Lung (tissue), 12 donors: ENCODE measurements around the gene PBX3. TPM values are rescaled to one million over a fixed set of nuclear protein-coding genes. Genes with fewer than 3 reads are reported as not detected.

Experiments used
- ATAC-seq: fragments of 200-7000 bp; cut with Tn5 transposase; one replicate; pipeline ENCODE4 v1.9.1; 2020; ENCODE audit warnings: moderate number of reproducible peaks; ENCODE audit not compliant: insufficient read depth, low FRiP score
- DNase-seq, 3 donors: peaks; one replicate each; pipeline ENCODE4 v3.0.0-alpha.2; 2013 to 2017
- H3K27ac ChIP-seq, 2 donors: one replicate each; pipeline ENCODE4 v1.5.1; 2013; ENCODE audit warnings: mild to moderate bottlenecking in 2 of 2, moderate library complexity in 2 of 2, control low read depth in 1 of 2, inconsistent platforms in 1 of 2, low read depth in 1 of 2, low read length in 1 of 2
- H3K27me3 ChIP-seq, 3 donors: one replicate each; pipeline ENCODE4 v1.5.1; 2013; ENCODE audit warnings: low read length in 2 of 3; ENCODE audit not compliant: control insufficient read depth in 3 of 3, insufficient read depth in 3 of 3
- H3K36me3 ChIP-seq, 4 donors: one replicate each; pipeline ENCODE4 v1.5.1; 2013; ENCODE audit warnings: low read length in 4 of 4, mild to moderate bottlenecking in 1 of 4, moderate library complexity in 1 of 4; ENCODE audit not compliant: control insufficient read depth in 4 of 4, insufficient read depth in 4 of 4
- H3K4me1 ChIP-seq, 5 donors: one replicate each; pipeline ENCODE4 v1.5.1; 2013; ENCODE audit warnings: low read length in 5 of 5, mild to moderate bottlenecking in 2 of 5, moderate library complexity in 1 of 5; ENCODE audit not compliant: control insufficient read depth in 5 of 5, insufficient read depth in 5 of 5
- H3K4me3 ChIP-seq: one replicate; pipeline ENCODE4 v1.5.1; 2013; ENCODE audit warnings: mild to moderate bottlenecking, control low read depth, moderate library complexity
- H3K9ac ChIP-seq, 2 donors: one replicate each; pipeline ENCODE4 v1.5.1; 2013; ENCODE audit warnings: low read length in 2 of 2, control low read depth in 1 of 2; ENCODE audit not compliant: insufficient read depth in 1 of 2
- H3K9me3 ChIP-seq, 4 donors: one replicate each; pipeline ENCODE4 v1.5.1; 2013; ENCODE audit warnings: low read length in 3 of 4, mild to moderate bottlenecking in 1 of 4, moderate library complexity in 1 of 4; ENCODE audit not compliant: control insufficient read depth in 4 of 4, insufficient read depth in 3 of 4
- CTCF ChIP-seq: IDR thresholded peaks from 2 replicates; pipeline ENCODE4 v1.5.1; 2012; ENCODE audit warnings: mild to moderate bottlenecking; ENCODE audit errors: control extremely low read depth, extremely low read depth
- WGBS, 2 donors: extraction: QIAGEN DNeasy Blood & Tissue Kit; methylation state at CpG; one replicate each; pipeline ENCODE4 v1.1.7; 2013; 5-methylcytosine and 5-hydroxymethylcytosine counted together
- polyA plus RNA-seq, 2 donors: library from polyadenylated mRNA; stranded (reverse); fragments of 200-250 nt; gene quantifications; one replicate each; pipeline ENCODE4 v1.2.1, GENCODE V29; 2013
- total RNA-seq, 2 donors: library from RNA; depleted of rRNA in 1 of 2; stranded (reverse); fragments of >200 nt in 1 of 2; gene quantifications; one replicate each; pipeline ENCODE4 v1.2.1, GENCODE V29; 2014 to 2021
- donor health status: control.
- donor health status: control.
- donor health status: Bipolar disorder and iron deficiency.
- donor health status: healthy.
- donor health status: DM: yes; HTN: yes; CAD: no.

The PBX3 gene
- total and polyA plus RNA-seq, 4 donors, result 8.6 to 60.4 (median 26.4) TPM

- H3K27ac ChIP-seq, result no peak overlapping the region
- no peak for ATAC-seq
- TF ChIP-seq CTCF, result no peak
- WGBS, 2 donors, result 84 to 91% methylated on average over 1 of the region's 1 CpG
- no peaks in the 10 kb centered on the region for H3K27me3 ChIP-seq
- no peak overlapping the region for H3K4me3 ChIP-seq
- H3K4me1 ChIP-seq, result peaks cover 0 to 6% (median 1%) of the 10 kb centered on the region in 5 donors
- no peaks in the 10 kb centered on the region for H3K36me3 ChIP-seq
- DNase-seq, result no peak
- H3K9ac ChIP-seq, result no peak overlapping the region
- no peaks in the 10 kb centered on the region for H3K9me3 ChIP-seq
Observed at GRCh38 chr9:125826850-125827249, 79.7 kb downstream of the PBX3 start.

- WGBS, 2 donors, result 14 to 27% methylated on average over 7 of the region's 7 CpGs
- H3K4me3 ChIP-seq, result peak overlapping the region; percentile 18
Observed at GRCh38 chr9:125829743-125830142, 82.6 kb downstream of the PBX3 start.

GRCh38 chr9:125831054-125831453 lies 83.9 kb downstream of the PBX3 start:
- peaks cover 0 to 4% (median 0%) of the 10 kb centered on the region in 5 donors for H3K4me1 ChIP-seq
- H3K27me3 ChIP-seq, result no peaks in the 10 kb centered on the region
- no peak overlapping the region for H3K4me3 ChIP-seq
- no peak overlapping the region for H3K9ac ChIP-seq
- ATAC-seq (no peak), DNase-seq (no peak)
- no peak overlapping the region for H3K27ac ChIP-seq
- WGBS, 2 donors, result 79 to 83% methylated on average over 2 of the region's 2 CpGs
- no peak for TF ChIP-seq CTCF
- H3K9me3 ChIP-seq, result no peaks in the 10 kb centered on the region
- no peaks in the 10 kb centered on the region for H3K36me3 ChIP-seq

More at GRCh38 chr9:125829743-125830142, 82.6 kb downstream of the PBX3 start:
- H3K9me3 ChIP-seq, result no peaks in the 10 kb centered on the region
- peak overlapping the region in 1 of 2 donors; percentile 75 for H3K9ac ChIP-seq
- H3K36me3 ChIP-seq, result no peaks in the 10 kb centered on the region
- ATAC-seq, result no peak
- no peak for TF ChIP-seq CTCF
- peak overlapping the region in 1 of 2 donors; percentile 63 for H3K27ac ChIP-seq
- H3K4me1 ChIP-seq, result peaks cover 0 to 4% (median 0%) of the 10 kb centered on the region in 5 donors
- no peaks in the 10 kb centered on the region for H3K27me3 ChIP-seq
- DNase-seq, result peak; percentile 15 to 57 (median 57)

- H3K9ac ChIP-seq, result no peak overlapping the region
- no peaks in the 10 kb centered on the region for H3K36me3 ChIP-seq
- H3K27ac ChIP-seq, result no peak overlapping the region
- H3K9me3 ChIP-seq, result no peaks in the 10 kb centered on the region
- ATAC-seq (no peak), DNase-seq (no peak)
- WGBS, 2 donors, result 65 to 82% methylated on average over 1 of the region's 1 CpG
- no peaks in the 10 kb centered on the region for H3K27me3 ChIP-seq
- H3K4me3 ChIP-seq, result no peak overlapping the region
- H3K4me1 ChIP-seq, result peaks cover 0 to 4% (median 0%) of the 10 kb centered on the region in 5 donors
- no peak for TF ChIP-seq CTCF
Observed at GRCh38 chr9:125831616-125832015, 84.4 kb downstream of the PBX3 start.
